IMR-90 (cell line): ENCODE results near the gene ATF7IP. TPM values are rescaled to one million over a fixed set of nuclear protein-coding genes. Genes with fewer than 3 reads are reported as not detected.

Source experiments
- BHLHE40 ChIP-seq: fragments of 150-350 bp; IDR thresholded peaks from 2 replicates; pipeline ENCODE4 v1.6.1; 2016; ENCODE audit warnings: mild to moderate bottlenecking, low read depth, low read length
- CEBPB ChIP-seq: IDR thresholded peaks from 2 replicates; pipeline ENCODE4 v1.6.1; 2012; ENCODE audit warnings: low read depth, low read length, improper control_type of control experiment
- ELK1 ChIP-seq: fragments of 150-350 bp; IDR thresholded peaks from 2 replicates; pipeline ENCODE4 v1.6.1; 2016; ENCODE audit warnings: low read depth, mild to moderate bottlenecking, low read length, moderate library complexity, borderline replicate concordance
- RCOR1 ChIP-seq: IDR thresholded peaks from 2 replicates; pipeline ENCODE4 v1.6.1; 2012; ENCODE audit warnings: mild to moderate bottlenecking, low read length, improper control_type of control experiment; ENCODE audit not compliant: insufficient replicate concordance
- RFX5 ChIP-seq: IDR thresholded peaks from 2 replicates; pipeline ENCODE4 v1.8.0; 2012; ENCODE audit warnings: low read depth, mild to moderate bottlenecking, low read length, moderate library complexity
- polyA plus RNA-seq, 3 experiments: library from polyadenylated mRNA; depleted of rRNA; stranded (reverse); fragments of >200 nt; gene quantifications; 2 replicates each; pipeline ENCODE4 v1.2.3, GENCODE V29; 2012; ENCODE audit warnings: low replicate concordance in 1 of 3
- total RNA-seq: library from RNA; depleted of rRNA; stranded (reverse); fragments of >200 nt; gene quantifications from 2 replicates; pipeline ENCODE4 v1.2.3, GENCODE V29; 2012

The ATF7IP gene
- total and polyA plus RNA-seq, 2 of the 4 experiments (the other 2 are of a cell fraction), result 9.4 to 22.8 TPM

DNA sequence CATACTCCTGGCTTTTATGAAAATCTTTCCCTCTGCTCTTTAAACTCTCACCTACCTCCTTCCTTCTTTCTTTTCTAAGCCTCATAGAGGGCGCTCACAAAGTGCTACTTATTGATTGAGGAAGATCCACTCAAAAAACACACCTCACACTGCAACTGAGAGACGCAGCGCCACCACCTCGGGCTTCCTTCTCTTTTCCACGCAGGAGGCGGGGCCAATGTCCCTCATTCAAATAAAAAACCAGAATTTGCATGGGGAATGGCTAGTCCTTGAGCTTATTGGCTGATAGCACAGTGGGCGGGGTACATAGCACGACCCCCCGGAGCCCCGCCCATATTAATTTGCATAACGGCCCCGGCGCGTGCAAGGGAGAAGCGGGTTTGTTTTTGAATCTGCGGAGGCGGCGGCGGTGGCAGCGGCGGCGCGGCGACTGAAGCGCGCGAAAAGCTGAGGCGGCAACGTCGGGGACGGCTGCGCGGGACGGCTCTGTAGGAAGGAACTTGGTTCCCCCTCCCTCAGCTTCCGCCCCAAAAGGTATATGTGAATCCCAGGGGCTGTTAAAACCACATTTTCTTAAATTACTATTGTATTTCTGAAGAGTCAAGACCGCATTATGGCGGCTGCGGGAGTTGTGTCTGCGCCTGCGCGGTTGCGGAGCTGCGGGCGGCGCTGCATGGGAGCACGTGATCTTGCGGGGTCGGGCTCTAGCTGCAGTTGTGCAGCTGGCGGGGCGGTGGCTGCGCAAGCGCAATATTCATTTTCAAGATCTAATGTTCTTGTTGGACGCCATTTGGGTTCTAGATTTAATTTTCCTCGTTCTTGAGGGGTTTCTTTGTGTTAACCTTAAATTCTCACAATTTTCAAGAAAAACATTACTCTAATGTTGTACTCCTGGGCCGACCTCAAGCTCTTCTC, at the start of gene ATF7IP (continued):
- TF ChIP-seq ELK1, result no peak
- TF ChIP-seq CEBPB, result no peak
- TF ChIP-seq BHLHE40, result peak; percentile 86
- TF ChIP-seq RCOR1, result no peak
- no peak for TF ChIP-seq RFX5
